HG02840 (cell line): ENCODE measurements around the gene MOB1B.
"Not testable (repeated sequence)": the region's sequence is repeated elsewhere in the genome, so short reads cannot be mapped to it uniquely, and the experiment has no call there.

Experiments used
- ATAC-seq: cut with Tn5 transposase; IDR thresholded peaks from one replicate; pipeline ENCODE4 v1.9.1; 2021; ENCODE audit warnings: mild to moderate bottlenecking, moderate library complexity, moderate number of reproducible peaks; ENCODE audit not compliant: unreplicated experiment, low FRiP score

Gene MOB1B

DNA sequence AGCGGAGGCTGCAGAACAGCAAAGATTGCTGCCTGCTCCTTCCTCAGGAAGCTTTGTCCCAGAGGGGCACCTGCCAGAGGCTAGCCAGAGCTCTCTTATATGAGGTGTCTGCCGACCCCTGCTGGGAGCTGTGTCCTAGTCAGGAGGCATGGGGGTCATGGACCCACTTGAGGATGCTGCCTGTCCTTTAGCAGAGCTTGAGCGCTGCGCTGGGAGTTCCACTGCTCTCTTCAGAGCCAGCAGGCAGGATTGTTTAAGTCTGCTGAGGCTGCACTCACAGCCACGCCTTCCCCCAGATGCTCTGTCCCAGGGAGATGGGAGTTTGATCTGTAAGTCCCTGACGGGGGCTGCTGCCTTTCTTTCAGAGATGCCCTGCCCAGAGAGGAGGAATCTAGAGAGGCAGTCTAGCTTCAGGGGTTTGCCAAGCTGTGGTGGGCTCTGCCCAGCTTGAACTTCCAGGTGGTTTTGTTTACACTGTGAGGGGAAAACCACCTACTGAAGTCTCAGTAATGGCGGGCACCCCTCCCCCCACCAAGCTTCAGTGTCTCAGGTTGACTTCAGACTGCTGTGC, 102.2 kb downstream of the MOB1B start:
- ATAC-seq, result peak; percentile 45

- ATAC-seq, result not testable (repeated sequence)
Observed at GRCh38 chr4:71005025-71005424, 102.9 kb downstream of the MOB1B start.

GRCh38 chr4:71006203-71006907, 104.2 kb downstream of the MOB1B start:
- peak; percentile 75 for ATAC-seq

- ATAC-seq, result no peak
Observed at GRCh38 chr4:71008196-71008595, 106.0 kb downstream of the MOB1B start.

GRCh38 chr4:71009086-71009485, 106.9 kb downstream of the MOB1B start:
- no peak for ATAC-seq

DNA sequence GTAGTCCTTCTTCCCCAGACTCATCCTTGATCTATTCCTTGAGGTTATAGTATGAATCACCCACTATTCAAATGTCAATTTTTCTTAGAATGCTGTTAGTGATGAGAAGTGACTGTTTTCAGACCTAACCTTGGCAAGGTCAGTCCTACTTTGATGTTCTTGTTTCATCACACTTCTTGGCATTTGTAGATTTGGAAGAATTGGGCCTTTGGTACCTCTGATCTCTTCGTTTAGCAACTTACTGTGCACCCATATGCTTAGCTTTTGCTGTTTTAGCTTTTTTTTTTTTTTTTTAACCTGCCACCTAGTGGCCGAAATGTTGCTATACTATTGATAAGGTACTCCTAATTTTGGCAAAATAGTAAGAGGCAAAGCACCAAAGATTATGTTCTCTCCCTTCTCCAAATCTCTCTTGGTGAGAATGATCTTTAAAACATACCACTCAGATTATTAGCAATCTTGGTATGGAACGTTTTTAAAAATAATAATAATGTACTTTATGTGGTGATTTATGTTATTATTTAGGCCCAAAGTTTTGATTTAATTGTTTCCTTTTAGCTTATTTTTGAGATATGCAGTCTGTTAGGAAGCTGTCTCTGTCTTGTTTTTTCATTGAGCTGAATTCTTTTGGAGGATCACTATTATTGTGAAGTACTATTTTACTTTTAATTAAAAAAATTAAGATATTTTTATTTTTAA, 107.9 kb downstream of the MOB1B start:
- ATAC-seq, result peak; percentile 43

DNA sequence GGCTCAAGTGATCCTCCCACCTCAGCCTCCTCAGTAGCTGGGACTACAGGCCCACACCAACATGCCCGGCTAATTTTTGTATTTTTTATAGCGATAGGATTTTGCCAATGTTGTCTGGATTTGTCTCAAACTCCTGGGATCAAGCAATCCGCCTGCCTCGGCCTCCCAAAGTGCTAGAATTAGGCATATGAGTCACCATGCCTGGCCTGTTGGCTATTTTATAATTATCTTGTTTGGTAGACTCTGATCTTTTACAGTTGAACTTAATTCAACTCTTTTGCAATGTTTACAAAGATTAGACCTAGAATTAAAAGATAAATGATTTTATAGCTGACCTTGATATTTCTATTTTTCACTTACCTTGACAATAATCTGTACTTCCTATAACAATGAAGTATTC, 109.3 kb downstream of the MOB1B start:
- ATAC-seq, result no peak

DNA sequence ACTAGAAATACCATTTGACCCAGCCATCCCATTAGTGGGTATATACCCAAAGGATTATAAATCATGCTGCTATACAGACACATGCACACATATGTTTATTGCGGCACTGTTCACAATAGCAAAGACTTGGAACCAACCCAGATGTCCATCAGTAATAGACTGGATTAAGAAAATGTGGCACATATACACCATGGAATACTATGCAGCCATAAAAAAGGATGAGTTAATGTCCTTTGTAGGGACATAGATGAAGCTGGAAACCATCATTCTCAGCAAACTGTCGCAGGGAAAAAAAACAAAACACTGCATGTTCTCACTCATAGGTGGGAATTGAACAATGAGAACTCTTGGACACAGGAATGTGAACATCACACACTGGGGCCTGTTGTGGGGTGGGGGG, 115.2 kb downstream of the MOB1B start:
- not testable (repeated sequence) for ATAC-seq

- ATAC-seq, result no peak
Observed at GRCh38 chr4:71020611-71021010, 118.4 kb downstream of the MOB1B start.

GRCh38 chr4:71025654-71026053, 123.5 kb downstream of the MOB1B start:
- ATAC-seq, result no peak

- ATAC-seq, result no peak
Observed at GRCh38 chr4:71026086-71026485, 123.9 kb downstream of the MOB1B start.

DNA sequence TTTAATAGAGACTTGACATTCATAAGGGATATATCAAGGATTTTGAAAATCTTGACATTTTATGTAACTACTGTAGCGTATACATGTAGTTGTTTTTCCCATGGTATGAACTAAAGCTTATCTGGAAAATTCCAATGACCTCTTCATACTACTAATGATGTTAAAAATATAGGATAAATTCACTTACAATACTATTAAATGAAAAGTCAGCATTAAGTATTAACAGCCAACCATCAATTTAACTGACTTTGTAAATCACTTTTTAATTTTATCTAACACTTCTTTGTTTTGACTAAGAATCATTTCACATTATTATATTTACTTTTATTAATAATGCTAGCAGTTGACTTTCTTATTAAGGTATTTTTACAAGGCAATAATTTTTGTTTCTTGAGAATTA, 125.4 kb downstream of the MOB1B start:
- no peak for ATAC-seq

DNA sequence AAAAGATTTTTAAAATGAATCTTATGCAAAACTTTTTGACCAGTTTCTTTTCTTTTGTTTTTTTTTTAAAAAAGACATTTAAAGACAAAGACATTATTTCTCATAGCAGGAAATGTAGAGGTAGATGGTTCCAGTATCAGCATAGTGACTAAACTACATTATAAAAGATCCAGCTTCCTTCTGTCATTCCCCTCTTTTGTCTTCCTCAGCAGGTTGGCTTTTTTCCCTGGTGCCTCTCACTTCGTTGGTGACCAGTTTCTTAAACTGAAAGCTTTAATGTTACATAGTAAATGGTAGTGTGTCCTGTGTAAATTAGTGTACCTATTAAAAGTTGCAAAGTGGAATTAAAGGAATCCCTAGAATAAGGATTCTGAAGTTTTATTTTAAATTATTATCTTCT, 127.3 kb downstream of the MOB1B start:
- no peak for ATAC-seq

- not testable (repeated sequence) for ATAC-seq
Observed at GRCh38 chr4:71032106-71032505, 129.9 kb downstream of the MOB1B start.
